ENCODE results near the gene FUS. TPM values are rescaled to one million over a fixed set of nuclear protein-coding genes. Genes with fewer than 3 reads are reported as not detected.

The FUS gene
- total RNA-seq (100 to 1,000 TPM in 4 of 9 donors, 10 to 100 TPM in 5; 12.7 to 285 (median 47.5) TPM), polyA plus RNA-seq (100 to 1,000 TPM; 288 to 536 (median 474) TPM)
- long read RNA-seq, donor 1, full-length matches to known transcripts = 42 of 88 reads
- long read RNA-seq, donor 1, partial matches to known transcripts = 46 of 88 reads
- long read RNA-seq, donor 1, other reads (novel, unspliced or antisense) = 0 of 88 reads
- long read RNA-seq, donor 2, full-length matches to known transcripts = 22 of 58 reads
- long read RNA-seq, donor 2, partial matches to known transcripts = 36 of 58 reads
- long read RNA-seq, donor 2, other reads (novel, unspliced or antisense) = 0 of 58 reads
- long read RNA-seq, donor 3, full-length matches to known transcripts = 20 of 41 reads
- long read RNA-seq, donor 3, partial matches to known transcripts = 21 of 41 reads
- long read RNA-seq, donor 3, other reads (novel, unspliced or antisense) = 0 of 41 reads
- long read RNA-seq, donor 4, full-length matches to known transcripts = 8 of 12 reads
- long read RNA-seq, donor 4, partial matches to known transcripts = 3 of 12 reads
- long read RNA-seq, donor 4, other reads (novel, unspliced or antisense) = 1 of 12 reads
- long read RNA-seq, donor 5, full-length matches to known transcripts = 53 of 60 reads
- long read RNA-seq, donor 5, partial matches to known transcripts = 6 of 60 reads
- long read RNA-seq, donor 5, other reads (novel, unspliced or antisense) = 1 of 60 reads
- long read RNA-seq, donor 6, full-length matches to known transcripts = 23 of 36 reads
- long read RNA-seq, donor 6, partial matches to known transcripts = 8 of 36 reads
- long read RNA-seq, donor 6, other reads (novel, unspliced or antisense) = 5 of 36 reads
- long read RNA-seq, donor 7, full-length matches to known transcripts = 22 of 52 reads
- long read RNA-seq, donor 7, partial matches to known transcripts = 30 of 52 reads
- long read RNA-seq, donor 7, other reads (novel, unspliced or antisense) = 0 of 52 reads
- long read RNA-seq, donor 8, full-length matches to known transcripts = 42 of 92 reads
- long read RNA-seq, donor 8, partial matches to known transcripts = 50 of 92 reads
- long read RNA-seq, donor 8, other reads (novel, unspliced or antisense) = 0 of 92 reads
- long read RNA-seq, donor 9, full-length matches to known transcripts = 29 of 50 reads
- long read RNA-seq, donor 9, partial matches to known transcripts = 21 of 50 reads
- long read RNA-seq, donor 9, other reads (novel, unspliced or antisense) = 0 of 50 reads
- long read RNA-seq, donor 10, full-length matches to known transcripts = 18 of 48 reads
- long read RNA-seq, donor 10, partial matches to known transcripts = 30 of 48 reads
- long read RNA-seq, donor 10, other reads (novel, unspliced or antisense) = 0 of 48 reads

DNA sequence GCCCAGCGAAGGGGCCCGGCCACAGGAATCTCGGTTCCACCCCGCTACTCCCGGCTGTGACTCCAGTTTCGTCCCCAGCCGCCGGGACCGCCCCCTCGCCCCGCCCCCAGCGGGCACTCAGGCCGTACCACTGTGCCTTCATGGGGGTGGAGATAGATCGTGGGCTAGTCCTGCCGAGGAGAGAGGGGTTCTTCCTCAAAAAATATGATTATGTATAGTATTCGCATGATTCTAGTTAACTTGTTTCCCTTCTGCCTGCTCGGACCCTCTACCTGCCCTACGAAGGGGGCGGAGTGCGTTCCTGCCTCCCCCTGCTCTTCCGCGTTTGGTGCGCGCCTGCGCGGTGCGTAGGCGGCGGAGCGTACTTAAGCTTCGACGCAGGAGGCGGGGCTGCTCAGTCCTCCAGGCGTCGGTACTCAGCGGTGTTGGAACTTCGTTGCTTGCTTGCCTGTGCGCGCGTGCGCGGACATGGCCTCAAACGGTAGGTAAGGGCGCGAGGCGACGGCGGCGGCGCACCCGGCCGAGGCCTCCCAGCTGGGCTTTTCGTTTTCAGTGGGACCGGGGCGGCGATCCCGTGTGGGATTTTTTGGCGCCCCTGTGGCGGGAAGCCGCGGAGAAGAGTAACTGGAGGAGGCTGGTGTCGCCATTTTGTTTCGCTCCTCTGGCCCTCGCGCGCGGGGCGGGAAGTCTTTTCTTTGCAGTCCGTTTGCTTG is at the start of gene FUS:
TSS of gene FUS (plus strand) at position 393 of the 713 bp plus-strand sequence. CDS start at position 469, 76 bp downstream.
- Histone ChIP-seq H3K4me3 (peak within 1 kb of the TSS; percentile 73 to 97 (median 80)), H3K9me3 (replicated peaks in 1 of 3) (no peaks in the 10 kb centered on the region), H3K4me1 (replicated peaks in 1 of 2) (peaks cover 25 to 36% of the 10 kb centered on the region in 2 donors), H3K36me3 (replicated peaks in 1 of 2) (peaks cover 0 to 27% of the 10 kb centered on the region in 2 donors), H3K27ac (peak within 1 kb of the TSS; percentile 79 to 97 (median 95)), H3K27me3 (no peaks in the 10 kb centered on the region)
- peak; percentile 99 for TF ChIP-seq POLR2A (IDR thresholded peaks at IDR 0.05)
- TF ChIP-seq, protein P1, sequence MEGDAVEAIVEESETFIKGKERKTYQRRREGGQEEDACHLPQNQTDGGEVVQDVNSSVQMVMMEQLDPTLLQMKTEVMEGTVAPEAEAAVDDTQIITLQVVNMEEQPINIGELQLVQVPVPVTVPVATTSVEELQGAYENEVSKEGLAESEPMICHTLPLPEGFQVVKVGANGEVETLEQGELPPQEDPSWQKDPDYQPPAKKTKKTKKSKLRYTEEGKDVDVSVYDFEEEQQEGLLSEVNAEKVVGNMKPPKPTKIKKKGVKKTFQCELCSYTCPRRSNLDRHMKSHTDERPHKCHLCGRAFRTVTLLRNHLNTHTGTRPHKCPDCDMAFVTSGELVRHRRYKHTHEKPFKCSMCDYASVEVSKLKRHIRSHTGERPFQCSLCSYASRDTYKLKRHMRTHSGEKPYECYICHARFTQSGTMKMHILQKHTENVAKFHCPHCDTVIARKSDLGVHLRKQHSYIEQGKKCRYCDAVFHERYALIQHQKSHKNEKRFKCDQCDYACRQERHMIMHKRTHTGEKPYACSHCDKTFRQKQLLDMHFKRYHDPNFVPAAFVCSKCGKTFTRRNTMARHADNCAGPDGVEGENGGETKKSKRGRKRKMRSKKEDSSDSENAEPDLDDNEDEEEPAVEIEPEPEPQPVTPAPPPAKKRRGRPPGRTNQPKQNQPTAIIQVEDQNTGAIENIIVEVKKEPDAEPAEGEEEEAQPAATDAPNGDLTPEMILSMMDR (IDR thresholded peaks at IDR 0.05) = peak in 3 of 6 experiments; percentile 9 to 28 (median 13)
- 0% methylated on average over 12 to 69 of the region's 69 CpGs for WGBS, 4 donors
- intact Hi-C loops (cut with DNase I) = loop anchor here in 1 of 2 donors (5.0 kb wide), 1 partner anchor 73 kb away; the partner anchor contains the start of gene BCKDK
- DNase-seq = peak; percentile 87 to 96 (median 93)

DNA sequence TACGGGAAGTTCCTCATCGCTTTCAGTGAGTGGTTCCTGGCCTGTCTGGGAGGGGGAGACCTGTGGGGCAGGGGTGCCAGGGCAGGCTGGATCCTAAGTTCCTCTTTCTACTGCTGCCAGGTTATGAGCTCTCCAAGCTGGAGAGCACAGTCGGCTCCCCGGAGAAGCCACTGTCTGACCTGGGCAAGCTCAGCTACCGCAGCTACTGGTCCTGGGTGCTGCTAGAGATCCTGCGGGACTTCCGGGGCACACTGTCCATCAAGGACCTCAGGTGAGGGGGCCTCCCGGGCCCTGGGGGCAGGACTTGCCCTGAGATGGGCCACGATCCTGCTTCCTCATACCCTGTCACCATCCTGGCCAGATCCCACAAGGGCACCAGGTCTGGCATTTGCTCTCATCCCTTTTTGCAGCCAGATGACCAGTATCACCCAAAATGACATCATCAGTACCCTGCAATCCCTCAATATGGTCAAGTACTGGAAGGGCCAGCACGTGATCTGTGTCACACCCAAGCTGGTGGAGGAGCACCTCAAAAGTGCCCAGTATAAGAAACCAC is 49.5 kb upstream of the FUS start:
- no peaks in the 10 kb centered on the region for H3K4me1 ChIP-seq (replicated peaks in 1 of 2)
- H3K27ac ChIP-seq = peak overlapping the region in 2 of 5 donors; percentile 78 to 93
- TF ChIP-seq, protein P1 (IDR thresholded peaks at IDR 0.05) = no peak
- TF ChIP-seq POLR2A (IDR thresholded peaks at IDR 0.05) = no peak
- 83 to 90% (median 85%) methylated on average over 2 to 10 of the region's 10 CpGs for WGBS, 4 donors
- intact Hi-C loops (cut with DNase I) = no loop called here
- no peaks in the 10 kb centered on the region for H3K9me3 ChIP-seq (replicated peaks in 1 of 3)
- H3K4me3 ChIP-seq = no peak overlapping the region
- DNase-seq = no peak
- H3K36me3 ChIP-seq (replicated peaks in 1 of 2) = peaks cover 0 to 37% of the 10 kb centered on the region in 2 donors
- H3K27me3 ChIP-seq = no peaks in the 10 kb centered on the region

DNA sequence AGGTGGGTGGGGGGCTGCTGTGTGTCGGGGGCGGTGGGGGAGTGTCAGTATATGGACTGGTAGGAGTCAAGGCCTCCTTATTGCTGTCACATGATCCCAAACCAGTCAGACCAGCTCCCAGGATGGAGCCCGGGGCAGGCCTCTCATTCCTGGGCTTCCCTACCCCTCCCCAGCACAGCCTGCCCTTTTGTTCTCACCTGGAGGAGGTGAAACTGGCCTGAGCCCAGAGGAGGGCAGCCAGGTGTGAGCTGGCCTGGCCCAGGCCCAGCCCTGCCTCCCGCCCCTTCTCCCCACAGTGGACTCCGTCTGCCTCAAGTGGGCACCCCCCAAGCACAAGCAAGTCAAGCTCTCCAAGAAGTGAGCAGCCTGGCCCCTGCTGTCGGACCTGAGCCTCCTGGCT is 49.0 kb upstream of the FUS start:
- H3K27ac ChIP-seq = no peak overlapping the region
- WGBS, 4 donors = 85 to 95% (median 90%) methylated on average over 2 to 6 of the region's 6 CpGs
- no peaks in the 10 kb centered on the region for H3K4me1 ChIP-seq (replicated peaks in 1 of 2)
- H3K4me3 ChIP-seq = no peak overlapping the region
- DNase-seq = no peak
- intact Hi-C loops (cut with DNase I) = no loop called here
- TF ChIP-seq POLR2A (IDR thresholded peaks at IDR 0.05) = no peak
- TF ChIP-seq, protein P1 (IDR thresholded peaks at IDR 0.05) = no peak
- H3K36me3 ChIP-seq (replicated peaks in 1 of 2) = peaks cover 0 to 37% of the 10 kb centered on the region in 2 donors
- H3K9me3 ChIP-seq (replicated peaks in 1 of 3) = no peaks in the 10 kb centered on the region
- no peaks in the 10 kb centered on the region for H3K27me3 ChIP-seq

All from adrenal gland (tissue), 19 donors.